BJ (cell line): Measurements from ENCODE around the gene ZNF81. TPM values are rescaled to one million over a fixed set of nuclear protein-coding genes. Genes with fewer than 3 reads are reported as not detected.

Source experiments
- CTCF ChIA-PET: fragments of 350-600 bp; formaldehyde crosslinking; extraction: SDS; loops from one replicate; lab custom pipeline; 2021; ENCODE audit warnings: antibody characterized with exemption, inconsistent platforms; lab: Yijun Ruan, JAX
- POLR2A ChIA-PET: fragments of 300-600 bp; sonication (Branson Sonifier 250); formaldehyde crosslinking; extraction: SDS; loops from one replicate; lab custom pipeline; 2021; ENCODE audit warnings: antibody characterized with exemption; lab: Charles Lee
- DNase-seq: peaks from one replicate; pipeline ENCODE4 v3.0.0-alpha.2; 2011; ENCODE audit warnings: low read depth
- H3K27me3 ChIP-seq: 2 replicates; pipeline ENCODE4 v1.6.0; 2011; ENCODE audit warnings: low read length; ENCODE audit not compliant: control insufficient read depth, insufficient read depth
- H3K36me3 ChIP-seq: 2 replicates; pipeline ENCODE4 v1.5.1; 2011; ENCODE audit warnings: low read length; ENCODE audit not compliant: control insufficient read depth, insufficient read depth
- H3K4me3 ChIP-seq: 2 replicates; pipeline ENCODE4 v1.5.1; 2011; ENCODE audit warnings: low read depth, mild to moderate bottlenecking, control low read depth, low read length
- CTCF ChIP-seq: IDR thresholded peaks from 2 replicates; pipeline ENCODE4 v1.5.1; 2011; ENCODE audit warnings: low read depth, mild to moderate bottlenecking, control low read depth, inconsistent platforms, low read length, moderate library complexity; ENCODE audit not compliant: insufficient read depth
- polyA plus RNA-seq: library from polyadenylated mRNA; depleted of rRNA; stranded (reverse); fragments of >200 nt; gene quantifications from 2 replicates; pipeline ENCODE4 v1.2.3, GENCODE V29; 2011

The ZNF81 gene
- polyA plus RNA-seq, 1 experiment: 2.6 TPM

DNA sequence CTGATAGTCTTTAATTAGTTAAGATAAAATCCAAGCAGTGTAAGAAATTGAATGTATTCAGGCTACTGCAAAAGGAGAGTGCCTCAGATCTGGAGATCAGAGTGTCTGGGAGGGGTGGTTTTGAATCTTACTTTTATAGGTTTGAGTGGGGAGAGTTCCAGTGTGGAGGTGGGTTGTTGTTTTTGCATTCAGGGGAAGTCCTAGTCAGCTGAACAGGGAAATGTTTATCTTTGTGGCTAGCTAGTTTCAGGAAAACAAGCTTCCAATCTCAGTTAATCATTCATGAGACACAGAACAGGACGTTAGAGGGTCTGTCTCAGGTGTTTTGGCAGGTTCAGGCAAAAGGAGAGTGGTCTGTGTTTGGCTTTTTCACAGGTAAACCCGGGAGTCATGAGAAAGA lies 26.0 kb downstream of the ZNF81 start:
- H3K27me3 ChIP-seq: no peaks in the 10 kb centered on the region
- H3K4me3 ChIP-seq: no peak overlapping the region
- no peak for DNase-seq
- POLR2A ChIA-PET: no interaction called here
- no peak for TF ChIP-seq CTCF
- CTCF ChIA-PET: interaction anchor here (0.7 kb wide), 1 partner anchor 9 kb away, joined by 3 read pairs; no protein-coding TSS in a partner anchor
- H3K36me3 ChIP-seq: no peaks in the 10 kb centered on the region; the same call in 1 of the 2 replicates

- ChIA-PET CTCF (interaction anchor here (0.7 kb wide), 2 partner anchors 10 to 75 kb away, joined by 3 read pairs; no protein-coding TSS in a partner anchor), POLR2A (no interaction called here)
- DNase-seq: no peak
- TF ChIP-seq CTCF: no peak
- Histone ChIP-seq H3K27me3 (no peaks in the 10 kb centered on the region), H3K36me3 (no peaks in the 10 kb centered on the region; the same call in 1 of the 2 replicates), H3K4me3 (no peak overlapping the region)
These were observed 26.5 kb downstream of the ZNF81 start for GRCh38 chrX:47863187-47863586.

- no peak for TF ChIP-seq CTCF
- DNase-seq: no peak
- Histone ChIP-seq H3K27me3 (no peaks in the 10 kb centered on the region), H3K36me3 (no peaks in the 10 kb centered on the region; the same call in 1 of the 2 replicates), H3K4me3 (no peak overlapping the region)
- ChIA-PET POLR2A (no interaction called here), CTCF (interaction anchor here (2.0 kb wide), 1 partner anchor 10 kb away, joined by 4 read pairs; no protein-coding TSS in a partner anchor)
These were observed 27.6 kb downstream of the ZNF81 start for GRCh38 chrX:47864300-47864699.

DNA sequence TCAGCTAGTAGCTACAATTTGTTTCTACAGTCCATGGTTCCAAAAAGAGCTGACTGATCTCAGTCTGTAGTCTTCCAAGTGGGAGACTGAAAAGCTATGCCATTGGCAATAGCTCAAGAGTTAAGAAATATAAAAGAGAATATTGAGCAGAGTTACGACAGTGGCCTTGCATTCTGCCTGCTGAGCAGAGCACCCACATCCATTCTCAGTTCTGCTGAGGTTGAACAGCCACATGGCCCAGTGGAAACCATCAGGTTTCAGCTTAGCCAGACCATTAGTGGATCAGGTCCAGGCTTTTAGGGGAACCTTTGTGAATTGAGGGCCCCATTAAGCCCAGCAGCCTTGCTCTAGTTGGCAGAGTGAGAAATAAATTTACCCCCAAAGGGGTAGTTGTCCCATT lies 28.1 kb downstream of the ZNF81 start:
- H3K27me3 ChIP-seq: no peaks in the 10 kb centered on the region
- no peak for TF ChIP-seq CTCF
- POLR2A ChIA-PET: interaction anchor here (0.5 kb wide), 1 partner anchor 612 kb away, joined by 3 read pairs; no protein-coding TSS in a partner anchor
- CTCF ChIA-PET: interaction anchor here (0.6 to 2.0 kb wide), 2 partner anchors 11 to 38 kb away, joined by 3 to 4 read pairs; no protein-coding TSS in a partner anchor
- H3K4me3 ChIP-seq: no peak overlapping the region
- H3K36me3 ChIP-seq: no peaks in the 10 kb centered on the region; the same call in 1 of the 2 replicates
- DNase-seq: no peak

DNA sequence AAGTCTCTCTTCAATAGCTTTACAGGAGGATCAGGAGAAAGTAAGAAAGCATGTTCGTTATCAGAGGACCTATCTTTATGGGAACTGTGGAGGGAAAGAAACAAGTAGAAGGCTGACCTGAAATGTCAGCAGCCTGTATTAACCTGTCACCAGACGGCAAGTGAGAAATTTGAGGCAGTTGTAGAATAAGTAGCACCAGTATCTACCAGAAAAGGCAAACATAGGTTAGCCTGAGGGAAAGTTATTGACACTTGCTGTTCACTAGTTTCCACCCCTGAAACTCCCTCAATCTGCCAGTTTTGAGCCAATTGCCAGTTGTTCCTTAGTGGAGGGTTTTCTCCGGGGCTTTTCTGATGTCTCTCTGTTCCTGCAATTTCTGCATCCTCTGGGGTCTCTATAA lies 36.4 kb downstream of the ZNF81 start:
- H3K36me3 ChIP-seq: no peaks in the 10 kb centered on the region
- no peak for DNase-seq
- no peaks in the 10 kb centered on the region for H3K27me3 ChIP-seq
- H3K4me3 ChIP-seq: no peak overlapping the region
- ChIA-PET CTCF (no interaction called here), POLR2A (no interaction called here)
- TF ChIP-seq CTCF: no peak
